HG03575 (cell line): ENCODE data around the gene IL10RB.
"Not testable (repeated sequence)": the region's sequence is repeated elsewhere in the genome, so short reads cannot be mapped to it uniquely, and the experiment has no call there.

Experiments used
- ATAC-seq: cut with Tn5 transposase; IDR thresholded peaks from one replicate; pipeline ENCODE4 v1.9.1; 2021; ENCODE audit not compliant: unreplicated experiment, insufficient number of reproducible peaks, low FRiP score; ENCODE audit errors: extremely low read depth

The IL10RB gene

DNA sequence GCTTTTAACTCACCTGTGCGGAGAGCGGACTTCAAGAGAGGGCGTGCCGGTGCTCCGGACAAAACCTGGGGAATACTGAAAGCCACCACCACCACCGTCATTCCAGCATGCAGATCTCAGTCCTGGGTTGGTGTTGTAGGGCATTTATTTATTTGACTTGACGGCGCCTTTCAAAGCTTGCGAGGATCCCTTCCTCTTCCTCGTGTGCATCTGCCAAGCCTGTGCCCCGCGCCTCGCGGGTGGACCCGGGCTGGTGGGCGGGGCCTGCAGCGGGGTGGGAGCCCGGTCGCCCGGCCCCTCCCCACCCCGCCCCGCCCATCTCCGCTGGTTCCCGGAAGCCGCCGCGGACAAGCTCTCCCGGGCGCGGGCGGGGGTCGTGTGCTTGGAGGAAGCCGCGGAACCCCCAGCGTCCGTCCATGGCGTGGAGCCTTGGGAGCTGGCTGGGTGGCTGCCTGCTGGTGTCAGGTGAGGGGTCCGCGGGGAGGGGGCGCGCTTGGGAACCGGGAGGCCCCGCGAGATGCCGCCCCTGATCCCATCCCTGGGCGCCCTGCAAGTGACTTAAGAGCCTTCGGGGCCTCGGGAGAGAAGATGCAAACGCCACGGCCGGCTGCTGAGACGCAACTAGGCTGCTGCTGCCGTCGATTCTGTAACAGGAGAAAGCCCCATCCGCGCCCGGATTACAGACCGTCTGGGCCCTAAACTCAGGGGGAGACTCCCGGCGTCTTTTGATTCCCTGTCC, at the start of gene IL10RB:
IL10RB (plus strand) TSS at position 318 of the 739 bp plus-strand sequence; CDS start at position 417, 99 bp downstream.
- ATAC-seq, result no peak

DNA sequence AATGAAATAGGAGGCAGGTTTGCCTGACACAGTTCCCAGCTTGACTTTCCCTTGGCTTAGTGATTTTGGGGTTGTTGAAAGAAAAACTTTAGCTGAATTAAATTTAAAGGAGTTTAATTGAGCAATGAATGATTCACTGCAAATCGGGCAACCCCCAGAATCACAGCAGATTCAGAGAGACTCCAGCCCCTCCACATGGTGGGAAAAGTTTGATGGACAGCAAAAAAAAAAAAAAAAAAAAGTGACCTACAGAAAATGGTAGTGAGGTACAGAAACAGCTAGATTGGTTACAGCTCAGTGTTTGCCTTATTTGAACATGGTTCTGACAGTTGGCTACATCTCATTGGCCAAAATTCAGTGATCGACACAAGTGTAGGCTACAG, 49.0 kb upstream of the IL10RB start:
- no peak for ATAC-seq

DNA sequence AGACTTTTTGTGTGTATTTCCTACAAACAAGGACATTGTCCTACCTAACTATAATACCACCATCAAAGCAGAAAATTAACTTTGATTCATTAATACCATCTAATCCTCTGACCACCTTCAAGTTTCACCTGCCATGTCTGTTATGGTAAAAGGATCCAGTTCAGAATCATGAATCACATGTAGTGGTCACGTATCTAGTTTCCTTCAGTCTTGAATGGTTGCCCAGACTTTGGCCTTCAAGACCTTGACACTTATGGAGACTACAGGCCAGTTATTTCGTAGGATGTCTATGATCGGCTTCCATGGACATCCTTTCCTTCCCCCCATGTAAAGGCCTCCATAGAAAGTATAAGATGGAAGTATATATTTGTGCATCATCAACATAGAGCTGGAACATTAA, 46.9 kb upstream of the IL10RB start:
- ATAC-seq, result no peak

DNA sequence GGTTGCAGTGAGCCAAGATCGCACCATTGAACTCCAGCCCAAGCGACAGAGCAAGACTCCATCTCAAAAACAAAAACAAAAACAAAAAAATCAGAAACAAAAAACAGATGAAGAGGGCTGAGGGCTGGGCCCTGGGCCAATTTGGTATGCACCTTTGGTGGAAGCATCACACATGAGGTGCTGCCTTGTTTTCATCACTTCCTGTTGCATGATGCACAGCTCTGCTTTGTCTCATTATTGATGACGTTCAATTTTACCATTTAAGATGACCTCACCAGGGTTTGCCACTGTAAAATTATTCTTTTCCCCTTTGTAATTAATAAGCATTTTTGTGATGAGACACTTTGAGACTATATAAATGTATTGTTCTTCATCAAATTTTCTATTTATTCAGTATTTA, 46.2 kb upstream of the IL10RB start:
- ATAC-seq, result no peak

DNA sequence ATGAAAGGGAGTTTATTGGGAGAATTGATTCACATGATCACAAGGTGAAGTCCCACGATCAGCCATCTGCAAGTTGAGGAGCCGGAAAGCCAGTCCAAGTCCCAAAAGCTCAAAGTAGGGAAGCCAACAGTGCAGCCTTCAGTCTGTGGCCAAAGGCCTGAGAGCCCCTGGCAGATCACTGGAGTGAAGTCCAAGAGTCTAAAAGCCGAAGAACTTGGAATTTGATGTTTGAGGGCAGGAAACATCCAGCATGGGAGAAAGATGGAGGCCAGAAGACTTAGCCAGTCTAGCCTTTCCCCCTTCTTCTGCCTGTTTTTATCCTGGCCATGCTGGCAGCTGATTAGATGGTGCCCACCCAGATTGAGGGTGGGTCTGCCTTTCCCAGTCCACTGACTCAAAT, 40.8 kb upstream of the IL10RB start:
- ATAC-seq, result not testable (repeated sequence)

DNA sequence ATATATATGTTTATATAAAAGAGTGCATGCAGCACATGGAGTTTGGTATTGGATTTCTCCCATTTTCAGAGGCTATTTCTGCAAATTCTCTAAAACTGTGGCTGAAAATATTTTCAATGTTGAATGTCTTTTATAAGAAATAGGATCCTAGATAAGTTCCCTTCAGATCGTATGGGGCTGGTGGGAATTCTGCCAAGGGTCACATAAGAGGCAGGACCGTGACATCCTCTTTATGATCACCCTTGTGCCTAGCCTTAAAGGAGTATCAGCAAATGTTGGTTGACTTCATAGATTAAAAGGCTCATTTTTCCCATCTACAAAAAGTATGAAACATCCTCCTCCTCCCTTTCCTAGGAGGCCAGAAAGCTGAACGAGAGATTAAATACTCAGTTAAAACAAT, 37.7 kb upstream of the IL10RB start:
- no peak for ATAC-seq

DNA sequence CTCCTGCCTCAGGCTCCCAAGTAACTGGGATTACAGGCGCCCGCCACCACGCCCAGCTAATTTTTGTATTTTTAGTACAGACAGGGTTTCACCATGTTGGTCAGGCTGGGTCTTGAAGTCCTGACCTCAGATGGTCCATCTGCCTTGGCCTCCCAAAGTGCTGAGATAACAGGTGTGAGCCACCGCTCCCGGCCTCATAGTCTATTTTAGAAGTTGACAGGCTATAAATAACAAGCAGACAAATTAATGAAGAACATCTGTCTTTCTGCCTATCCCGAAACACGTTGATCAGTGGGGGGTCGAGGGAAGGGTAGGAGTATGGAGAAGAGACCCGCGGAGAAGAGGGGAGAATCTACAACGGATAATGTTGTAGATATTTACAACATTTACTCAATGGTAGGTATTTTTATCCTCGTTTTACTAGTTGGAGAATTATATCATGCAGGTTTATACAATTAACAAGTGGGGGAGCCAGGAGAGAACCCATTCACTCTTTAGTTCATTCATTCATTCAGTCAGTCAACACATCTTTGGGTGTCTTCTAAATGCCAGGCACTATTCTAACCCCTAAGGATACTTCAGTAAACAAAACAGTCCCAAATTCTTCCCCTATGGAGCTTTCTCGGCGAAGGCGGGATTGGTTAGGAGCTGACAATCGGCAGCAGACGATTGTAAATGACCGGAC, 36.9 kb upstream of the IL10RB start:
- ATAC-seq, result no peak

DNA sequence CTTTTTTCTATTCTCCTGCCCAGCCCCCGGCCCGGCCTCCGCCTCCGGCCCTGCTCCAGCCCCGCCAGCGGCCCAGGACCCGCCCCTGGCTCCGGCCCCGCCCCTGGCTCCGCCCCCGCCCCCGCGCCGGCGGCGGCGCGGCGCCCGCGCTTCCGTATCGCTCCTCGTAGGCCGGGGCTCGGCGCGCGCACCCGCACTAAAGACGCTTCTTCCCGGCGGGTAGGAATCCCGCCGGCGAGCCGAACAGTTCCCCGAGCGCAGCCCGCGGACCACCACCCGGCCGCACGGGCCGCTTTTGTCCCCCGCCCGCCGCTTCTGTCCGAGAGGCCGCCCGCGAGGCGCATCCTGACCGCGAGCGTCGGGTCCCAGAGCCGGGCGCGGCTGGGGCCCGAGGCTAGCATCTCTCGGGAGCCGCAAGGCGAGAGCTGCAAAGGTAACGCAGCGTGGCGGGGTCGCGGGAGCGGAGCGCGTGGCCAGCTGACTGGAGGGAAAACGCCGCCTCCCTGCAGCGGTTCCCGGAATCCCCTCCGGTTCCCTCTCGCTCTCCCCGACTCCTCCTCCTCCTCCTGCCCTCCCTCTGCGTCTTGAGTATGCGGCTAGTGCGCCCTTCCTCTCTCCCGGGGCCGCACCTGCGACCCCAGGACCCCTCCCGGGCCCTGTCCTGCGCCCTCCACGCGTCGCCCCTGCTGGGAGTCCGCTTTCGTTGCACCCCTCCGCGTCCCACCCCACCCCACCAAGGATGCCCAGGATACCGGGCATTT, 36.2 kb upstream of the IL10RB start, which contains the start of gene IFNAR2:
IFNAR2 (plus strand) TSS at position 155 of the 761 bp plus-strand sequence. CDS start 11,985 bp downstream, outside the sequence.
- ATAC-seq, result no peak

DNA sequence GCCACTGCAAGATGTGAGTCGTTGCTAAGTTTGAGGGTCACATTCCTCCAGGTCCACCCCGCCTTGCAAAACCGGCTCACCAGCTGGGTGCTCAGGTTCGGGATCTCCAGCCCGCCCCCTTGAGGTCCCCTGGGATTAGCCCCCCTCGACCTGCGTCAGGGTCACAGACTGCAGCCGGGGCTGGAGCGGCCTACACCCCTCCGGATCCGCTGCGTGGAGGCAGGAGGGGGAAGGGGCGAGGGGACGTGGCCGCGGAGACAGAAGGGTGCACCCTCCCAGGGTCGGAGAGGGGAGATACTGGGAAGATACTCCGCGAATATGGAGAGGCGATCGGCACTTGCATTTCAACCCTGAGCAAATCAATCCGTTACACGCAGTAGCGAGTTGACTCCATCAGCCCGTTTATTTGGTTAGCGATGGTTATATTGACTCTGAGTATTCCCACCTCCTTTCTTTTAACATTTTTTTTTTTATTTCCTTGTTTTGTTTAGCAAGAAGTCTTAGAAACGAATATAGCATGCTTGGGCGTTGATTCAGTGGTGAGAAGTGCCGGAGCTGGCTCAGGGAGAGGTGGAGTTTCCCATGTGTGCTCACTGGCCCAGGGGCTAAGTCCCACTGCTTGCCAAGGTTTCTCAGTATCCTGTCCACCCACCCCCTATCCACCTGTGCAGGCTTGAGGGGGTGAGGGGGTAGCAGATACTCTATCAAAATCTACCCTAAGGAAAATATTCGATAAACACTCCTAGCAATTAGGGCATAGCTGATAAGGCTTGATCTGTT, 35.4 kb upstream of the IL10RB start:
- no peak for ATAC-seq

DNA sequence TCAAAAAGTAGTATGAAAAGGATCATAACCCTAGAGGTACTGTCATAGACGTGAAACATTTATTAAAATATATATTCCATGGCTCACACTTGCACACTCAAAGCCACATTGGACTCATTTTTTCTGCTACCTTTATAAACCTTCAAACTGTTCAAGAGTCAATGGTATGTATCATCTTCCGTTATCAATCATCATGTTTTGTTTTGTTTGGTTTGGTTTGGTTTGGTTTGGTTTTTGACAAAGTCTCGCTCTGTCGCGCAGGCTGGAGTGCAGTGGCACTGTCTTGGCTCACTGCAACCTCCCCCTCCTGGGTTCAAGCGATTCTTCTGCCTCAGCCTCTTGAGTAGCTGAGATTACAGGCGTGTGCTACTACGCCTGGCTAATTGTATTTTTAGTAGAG, 34.6 kb upstream of the IL10RB start:
- no peak for ATAC-seq

DNA sequence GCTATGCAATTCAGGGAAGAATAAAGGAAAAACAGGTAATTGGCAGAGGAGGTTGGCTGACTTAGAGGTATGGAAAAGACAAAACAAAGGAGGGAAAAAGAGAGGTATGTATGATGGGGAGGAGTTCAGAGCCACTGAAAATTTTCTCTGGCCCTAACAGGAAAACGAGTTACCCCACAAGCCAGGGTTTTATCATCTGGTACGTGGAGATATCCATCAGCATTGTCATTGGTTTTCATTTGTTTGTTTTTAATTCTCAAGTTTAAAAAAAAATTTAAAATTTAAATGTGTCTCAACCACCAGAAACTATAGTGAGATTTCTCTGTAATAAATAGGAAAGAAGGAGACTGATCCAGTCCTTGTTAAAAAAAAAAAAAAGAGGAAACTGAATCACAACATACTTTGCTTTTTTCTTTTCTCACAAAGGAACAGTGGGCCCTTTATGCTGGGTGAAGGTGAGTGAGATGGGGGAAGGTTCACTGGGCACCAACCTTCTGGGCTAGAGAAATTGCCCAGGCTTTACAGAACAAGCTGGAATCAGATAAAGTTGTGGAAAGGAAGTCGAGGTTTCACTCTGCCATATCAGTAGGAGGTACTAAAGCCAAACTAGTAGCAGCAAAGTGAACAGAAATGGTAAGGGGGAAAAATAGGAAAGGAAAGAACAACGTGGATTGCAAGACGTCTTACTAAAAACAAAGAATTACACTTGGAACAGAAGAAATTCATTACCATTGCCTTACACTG, 33.7 kb upstream of the IL10RB start:
- ATAC-seq, result no peak

DNA sequence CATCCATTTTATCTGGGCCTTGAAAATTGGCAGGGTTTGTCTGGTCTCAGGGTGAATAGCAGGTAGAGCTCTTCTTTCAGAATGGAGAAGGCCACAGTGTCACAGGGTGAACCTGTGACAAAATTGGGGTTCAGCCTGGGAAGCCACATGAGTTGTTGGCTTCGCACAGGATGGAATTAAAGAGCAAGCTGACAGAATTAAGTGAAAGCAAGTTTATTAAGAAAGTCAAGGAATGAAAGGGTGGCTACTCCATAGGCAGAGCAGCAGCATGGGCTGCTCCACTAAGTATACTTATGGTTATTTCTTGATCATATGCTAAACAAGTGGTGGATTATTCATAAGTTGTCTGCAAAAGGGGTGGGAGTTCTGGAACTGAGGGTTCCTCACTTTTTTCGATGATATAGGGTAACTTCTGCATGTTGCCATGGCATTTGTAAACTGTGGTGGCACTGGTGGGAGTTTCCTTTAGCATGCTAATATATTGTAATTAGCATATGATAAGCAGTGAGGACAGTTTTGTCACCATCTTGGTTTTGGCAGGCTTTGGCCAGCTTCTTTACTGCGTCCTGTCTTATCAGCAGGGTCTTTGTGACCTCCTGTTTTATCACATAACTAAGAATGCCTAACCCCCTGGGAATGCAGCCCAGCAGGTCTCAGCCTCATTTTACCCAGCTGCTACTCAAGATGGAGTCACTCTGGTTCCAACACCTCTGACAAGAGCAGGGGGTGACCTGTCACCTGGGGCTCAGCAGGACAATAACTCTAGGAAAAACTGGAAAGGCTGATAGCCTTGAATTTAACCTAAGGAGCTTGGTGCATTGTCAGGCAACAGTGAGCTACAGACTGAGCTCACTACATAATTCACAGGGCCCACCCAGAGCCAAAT, 31.3 kb upstream of the IL10RB start:
- ATAC-seq, result no peak

DNA sequence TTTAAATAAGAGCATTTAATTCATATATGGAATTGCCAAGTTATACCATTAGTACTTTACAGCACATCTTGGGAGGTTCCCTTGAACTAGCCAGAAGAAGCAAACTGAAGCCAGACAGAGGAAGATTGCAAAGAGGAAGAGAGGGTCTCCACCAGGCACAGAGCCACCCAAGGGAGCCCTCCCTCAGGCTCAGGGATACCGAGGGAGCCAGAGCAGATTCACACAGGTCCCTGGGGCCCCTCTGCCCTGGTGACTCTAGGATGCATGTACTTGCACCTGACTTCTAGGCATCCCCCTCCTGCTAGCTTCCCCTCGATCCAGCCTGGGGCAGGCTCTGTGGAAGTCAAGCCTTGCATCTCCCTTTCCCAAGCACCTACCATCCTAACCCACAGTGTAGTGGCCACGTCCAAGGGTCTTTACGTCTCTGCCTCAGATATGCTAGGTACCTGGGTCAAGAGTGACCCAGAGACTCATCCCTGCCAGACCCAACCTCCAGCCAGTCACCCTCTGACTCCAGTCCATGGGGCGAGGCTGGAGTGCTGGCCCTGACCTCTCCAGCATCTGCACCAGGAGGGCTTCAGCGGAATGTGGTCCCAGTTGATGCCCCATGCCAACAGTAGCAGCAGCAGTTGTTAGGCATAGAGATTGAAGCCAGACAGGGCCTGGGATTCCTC, 30.0 kb upstream of the IL10RB start:
- ATAC-seq, result no peak

DNA sequence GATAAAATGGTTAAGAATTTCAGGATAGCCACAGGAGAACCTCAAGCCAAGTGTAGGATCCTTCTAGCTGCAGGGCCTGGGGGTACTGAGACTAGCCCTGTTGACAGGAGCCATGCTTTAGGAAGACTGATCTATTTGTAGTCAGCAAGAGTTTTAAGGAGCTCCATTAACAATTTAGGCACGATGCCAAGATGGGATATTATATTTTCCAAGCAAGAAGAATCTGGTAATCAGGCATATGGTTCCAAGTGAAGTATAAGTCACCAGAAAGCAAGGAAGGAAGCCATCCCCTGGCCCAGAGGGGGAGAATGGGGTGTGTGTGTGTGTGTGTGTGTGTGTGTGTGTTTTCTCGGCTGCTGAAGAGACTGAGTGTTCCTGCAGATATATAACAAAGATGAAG, 29.4 kb upstream of the IL10RB start:
- no peak for ATAC-seq

DNA sequence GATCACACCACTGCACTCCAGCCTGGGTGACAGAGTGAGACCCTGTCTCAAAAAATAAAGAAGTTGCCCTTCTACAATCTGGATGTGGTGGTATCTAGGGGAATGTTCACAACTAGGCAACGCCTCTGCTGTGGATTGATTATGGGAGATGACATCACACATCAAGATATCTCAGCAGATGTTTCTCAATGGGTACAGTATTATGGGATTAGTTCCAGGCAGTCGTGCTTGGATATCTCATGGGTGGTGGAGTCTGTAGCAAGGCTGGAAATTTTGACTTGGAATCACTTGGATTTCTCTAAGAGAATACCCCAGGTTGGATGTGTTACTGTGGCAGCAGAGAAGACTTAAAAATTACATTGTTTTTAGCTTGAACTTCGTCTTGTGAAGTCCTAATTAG, 28.7 kb upstream of the IL10RB start:
- no peak for ATAC-seq

DNA sequence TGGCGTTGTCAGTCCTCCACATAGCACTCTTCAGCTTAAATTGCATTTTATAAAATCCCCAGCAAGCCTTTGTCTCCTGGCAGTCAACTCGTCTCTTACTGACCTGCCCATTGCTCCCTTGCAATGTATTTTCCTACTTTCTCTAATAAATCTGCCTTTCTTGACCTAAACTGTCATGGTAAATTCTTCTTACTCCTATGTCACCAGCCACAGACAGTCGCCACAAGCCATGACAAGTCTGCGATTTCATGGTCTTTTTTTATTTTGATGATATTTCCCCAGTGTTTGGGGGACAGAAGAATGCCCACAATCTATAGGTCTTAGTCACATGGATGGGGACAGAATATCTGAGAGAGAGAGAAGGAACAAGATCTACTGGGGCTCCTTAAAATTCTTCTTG, 28.0 kb upstream of the IL10RB start:
- no peak for ATAC-seq

DNA sequence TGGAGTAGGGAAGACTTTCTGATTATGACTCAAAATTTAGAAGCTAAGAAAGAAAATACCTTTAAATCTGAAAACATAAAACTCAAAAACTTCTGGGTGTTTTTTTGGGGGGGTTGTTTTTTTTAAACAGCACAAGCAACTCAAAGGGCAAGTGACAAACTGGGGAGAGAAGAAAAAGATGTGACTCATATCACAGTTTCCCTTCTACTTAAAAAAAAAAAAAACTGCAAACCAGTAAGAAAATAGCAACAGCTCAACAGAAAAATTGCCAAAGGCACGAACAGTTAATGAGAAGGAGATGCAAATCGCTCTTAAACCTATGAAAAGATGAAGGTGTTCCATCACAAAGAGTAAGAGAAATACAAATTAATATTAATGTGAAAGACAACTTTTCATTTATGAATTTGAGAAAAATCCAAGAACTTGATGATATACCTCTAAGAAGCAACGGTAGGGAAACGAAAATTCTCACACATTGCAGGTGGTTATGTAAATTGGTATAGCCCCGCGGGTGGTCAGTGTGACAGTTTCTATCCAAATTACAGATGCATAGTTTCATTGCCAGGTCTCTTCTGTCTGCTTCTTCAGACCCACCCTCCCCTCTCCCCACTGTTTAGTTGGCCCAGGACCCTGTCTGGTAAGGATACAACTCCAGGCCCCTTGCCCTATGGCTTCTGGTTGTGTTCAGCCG, 27.5 kb upstream of the IL10RB start:
- ATAC-seq, result peak; percentile 38
